Upper lobe of right lung (tissue), 1 donor: Measurements from ENCODE around the gene TJP1. TPM values are rescaled to one million over a fixed set of nuclear protein-coding genes. Genes with fewer than 3 reads are reported as not detected.

Experiments used
- ATAC-seq: fragments of 200-7000 bp; cut with Tn5 transposase; one replicate; pipeline ENCODE4 v1.9.1; 2020; ENCODE audit warnings: mild to moderate bottlenecking, moderate library complexity
- DNase-seq: peaks from one replicate; pipeline ENCODE4 v3.0.0-alpha.2; 2020
- H3K27ac ChIP-seq: fragments of 200-600 bp; one replicate; pipeline ENCODE4 v1.8.0; 2022
- H3K27me3 ChIP-seq: fragments of 200-600 bp; one replicate; pipeline ENCODE4 v1.8.0; 2022; ENCODE audit warnings: mild to moderate bottlenecking
- H3K36me3 ChIP-seq: fragments of 200-600 bp; one replicate; pipeline ENCODE4 v1.8.0; 2022
- H3K4me1 ChIP-seq: fragments of 200-600 bp; one replicate; pipeline ENCODE4 v1.8.0; 2022
- H3K4me3 ChIP-seq: fragments of 200-600 bp; one replicate; pipeline ENCODE4 v1.8.0; 2022; ENCODE audit warnings: mild to moderate bottlenecking
- H3K9me3 ChIP-seq: fragments of 200-600 bp; one replicate; pipeline ENCODE4 v1.8.0; 2022
- CTCF ChIP-seq: fragments of 200-600 bp; IDR thresholded peaks from one replicate; pipeline ENCODE4 v1.8.0; 2022; ENCODE audit warnings: antibody characterized with exemption
- intact Hi-C: fragments of 100-400 bp; cut with DNase I; formaldehyde crosslinking; loops from one replicate; pipeline ENCODE4 v1.11.0; 2022
- total RNA-seq: library from RNA; stranded (reverse); fragmentation: NEBNext Ultra II Directional; extraction: Animal tissue kit (Norgen Biotek cat#: 25700); gene quantifications from one replicate; pipeline ENCODE4 v1.2.1, GENCODE V29; 2021
- donor health status: DM: no; HTN: yes; CAD: no; lungs with severe emphysema.

Gene TJP1
- total RNA-seq, 1 donor from 2014 or later: 147 TPM

- H3K9me3 ChIP-seq: no peaks in the 10 kb centered on the region
- no peak overlapping the region for H3K4me3 ChIP-seq
- ATAC-seq (no peak), DNase-seq (no peak)
- peaks cover 6% of the 10 kb centered on the region for H3K4me1 ChIP-seq
- intact Hi-C loops: no loop called here
- H3K27ac ChIP-seq: no peak overlapping the region
- H3K36me3 ChIP-seq: peaks cover 19% of the 10 kb centered on the region
- TF ChIP-seq CTCF: no peak
- no peaks in the 10 kb centered on the region for H3K27me3 ChIP-seq
Measured at GRCh38 chr15:29774900-29775299, 47.4 kb downstream of the TJP1 start.

GRCh38 chr15:29773816-29774215, 48.5 kb downstream of the TJP1 start:
- no peak overlapping the region for H3K4me3 ChIP-seq
- H3K36me3 ChIP-seq: peaks cover 30% of the 10 kb centered on the region
- no peak for TF ChIP-seq CTCF
- no peak for DNase-seq
- H3K27me3 ChIP-seq: no peaks in the 10 kb centered on the region
- intact Hi-C loops: no loop called here
- H3K27ac ChIP-seq: no peak overlapping the region
- ATAC-seq: no peak
- peaks cover 6% of the 10 kb centered on the region for H3K4me1 ChIP-seq
- no peaks in the 10 kb centered on the region for H3K9me3 ChIP-seq

- H3K27me3 ChIP-seq: no peaks in the 10 kb centered on the region
- no peak for ATAC-seq
- peaks cover 31% of the 10 kb centered on the region for H3K36me3 ChIP-seq
- H3K27ac ChIP-seq: no peak overlapping the region
- no peak for TF ChIP-seq CTCF
- H3K4me1 ChIP-seq: peaks cover 4% of the 10 kb centered on the region
- intact Hi-C loops: no loop called here
- H3K4me3 ChIP-seq: no peak overlapping the region
- no peak for DNase-seq
- no peaks in the 10 kb centered on the region for H3K9me3 ChIP-seq
Measured at GRCh38 chr15:29773000-29773399, 49.3 kb downstream of the TJP1 start.

- Histone ChIP-seq H3K4me1 (peaks cover 7% of the 10 kb centered on the region), H3K4me3 (no peak overlapping the region), H3K9me3 (no peaks in the 10 kb centered on the region), H3K27me3 (no peaks in the 10 kb centered on the region), H3K36me3 (peaks cover 33% of the 10 kb centered on the region), H3K27ac (no peak overlapping the region)
- DNase-seq: no peak
- TF ChIP-seq CTCF: no peak
- intact Hi-C loops: no loop called here
- ATAC-seq: no peak
Measured at GRCh38 chr15:29770796-29771195, 51.5 kb downstream of the TJP1 start.

- ATAC-seq (no peak), DNase-seq (no peak)
- Histone ChIP-seq H3K9me3 (no peaks in the 10 kb centered on the region), H3K27me3 (no peaks in the 10 kb centered on the region), H3K36me3 (peaks cover 58% of the 10 kb centered on the region), H3K4me3 (no peak overlapping the region), H3K27ac (no peak overlapping the region), H3K4me1 (peaks cover 8% of the 10 kb centered on the region)
- intact Hi-C loops: no loop called here
- TF ChIP-seq CTCF: no peak
Measured at GRCh38 chr15:29765898-29766527, 56.3 kb downstream of the TJP1 start.
